Thoracic aorta (tissue), 2 donors: ENCODE data around the gene TOP1. TPM values are rescaled to one million over a fixed set of nuclear protein-coding genes. Genes with fewer than 3 reads are reported as not detected.

Experiments
- ATAC-seq: fragments of 150-250 bp; one replicate; pipeline ENCODE4 v1.8.0; 2017; ENCODE audit warnings: low read depth; ENCODE audit not compliant: insufficient number of reproducible peaks, low FRiP score
- DNase-seq: peaks from one replicate; pipeline ENCODE4 v3.0.0-alpha.2; 2020; ENCODE audit warnings: low spot score
- H3K27ac ChIP-seq, 2 donors: fragments of 200-600 bp; sonication (generic); 1 replicate in 1 of 2; 2 replicates in 1 of 2; pipeline ENCODE4 v1.5.1; 2016; ENCODE audit warnings: mild to moderate bottlenecking in 2 of 2, moderate library complexity in 2 of 2
- H3K27me3 ChIP-seq: fragments of 200-600 bp; sonication (generic); replicated peaks from 2 replicates; pipeline ENCODE4 v1.6.0; 2016; ENCODE audit warnings: mild to moderate bottlenecking; ENCODE audit not compliant: insufficient read depth
- H3K36me3 ChIP-seq: fragments of 200-600 bp; sonication (generic); one replicate; pipeline ENCODE4 v1.5.1; 2016
- H3K4me1 ChIP-seq, 2 donors: fragments of 200-600 bp; sonication (generic); 1 replicate in 1 of 2; 2 replicates in 1 of 2; pipeline versions ENCODE4 v1.5.1 to v1.6.0; 2016; ENCODE audit warnings: low read depth in 2 of 2, mild to moderate bottlenecking in 1 of 2; ENCODE audit not compliant: control insufficient read depth in 1 of 2
- H3K4me3 ChIP-seq: fragments of 200-600 bp; sonication (generic); 2 replicates; pipeline ENCODE4 v1.5.1; 2016; ENCODE audit warnings: mild to moderate bottlenecking
- H3K9me3 ChIP-seq: fragments of 200-600 bp; sonication (generic); 2 replicates; pipeline ENCODE4 v1.5.1; 2016
- total RNA-seq, 2 donors: library from RNA; depleted of rRNA; stranded (reverse); fragments of >200 nt; gene quantifications; one replicate each; pipeline versions ENCODE4 v1.1.0 to v1.2.3, GENCODE V29; 2016
- TF ChIP-seq, protein P1 (sequence below): fragments of 200-600 bp; sonication (generic); IDR thresholded peaks from one replicate; pipeline ENCODE4 v1.5.1; 2019; ENCODE audit warnings: antibody characterized with exemption

The TOP1 gene
- total RNA-seq, 2 donors from 2014 or later, result 17.3 to 35.4 TPM

DNA sequence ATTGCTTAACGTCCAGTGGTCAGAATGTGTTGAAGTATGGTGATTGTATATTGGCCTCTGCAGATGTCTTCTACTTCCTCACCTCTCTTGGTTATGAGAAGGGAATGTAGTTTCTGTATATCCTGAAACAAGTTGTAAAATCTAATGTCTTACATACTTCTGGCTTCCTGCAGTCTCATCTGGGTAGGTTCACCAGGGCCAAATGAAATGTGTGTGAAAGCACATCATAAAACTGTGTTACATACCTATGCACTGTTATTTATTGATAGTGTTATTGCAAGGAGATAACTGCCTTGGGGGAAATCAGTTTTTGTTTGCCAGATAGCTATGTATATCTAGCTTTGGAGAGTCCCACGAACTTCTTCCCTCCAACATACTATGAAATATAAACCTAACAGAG is 73.0 kb downstream of the TOP1 start:
- no peak overlapping the region for H3K27ac ChIP-seq
- H3K27me3 ChIP-seq, result no peaks in the 10 kb centered on the region
- H3K4me3 ChIP-seq, result no peak overlapping the region
- no peak for DNase-seq
- H3K4me1 ChIP-seq, result no peaks in the 10 kb centered on the region
- TF ChIP-seq, protein P1, sequence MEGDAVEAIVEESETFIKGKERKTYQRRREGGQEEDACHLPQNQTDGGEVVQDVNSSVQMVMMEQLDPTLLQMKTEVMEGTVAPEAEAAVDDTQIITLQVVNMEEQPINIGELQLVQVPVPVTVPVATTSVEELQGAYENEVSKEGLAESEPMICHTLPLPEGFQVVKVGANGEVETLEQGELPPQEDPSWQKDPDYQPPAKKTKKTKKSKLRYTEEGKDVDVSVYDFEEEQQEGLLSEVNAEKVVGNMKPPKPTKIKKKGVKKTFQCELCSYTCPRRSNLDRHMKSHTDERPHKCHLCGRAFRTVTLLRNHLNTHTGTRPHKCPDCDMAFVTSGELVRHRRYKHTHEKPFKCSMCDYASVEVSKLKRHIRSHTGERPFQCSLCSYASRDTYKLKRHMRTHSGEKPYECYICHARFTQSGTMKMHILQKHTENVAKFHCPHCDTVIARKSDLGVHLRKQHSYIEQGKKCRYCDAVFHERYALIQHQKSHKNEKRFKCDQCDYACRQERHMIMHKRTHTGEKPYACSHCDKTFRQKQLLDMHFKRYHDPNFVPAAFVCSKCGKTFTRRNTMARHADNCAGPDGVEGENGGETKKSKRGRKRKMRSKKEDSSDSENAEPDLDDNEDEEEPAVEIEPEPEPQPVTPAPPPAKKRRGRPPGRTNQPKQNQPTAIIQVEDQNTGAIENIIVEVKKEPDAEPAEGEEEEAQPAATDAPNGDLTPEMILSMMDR, result no peak
- no peak for ATAC-seq
- no peaks in the 10 kb centered on the region for H3K9me3 ChIP-seq
- H3K36me3 ChIP-seq, result peaks cover 37% of the 10 kb centered on the region

DNA sequence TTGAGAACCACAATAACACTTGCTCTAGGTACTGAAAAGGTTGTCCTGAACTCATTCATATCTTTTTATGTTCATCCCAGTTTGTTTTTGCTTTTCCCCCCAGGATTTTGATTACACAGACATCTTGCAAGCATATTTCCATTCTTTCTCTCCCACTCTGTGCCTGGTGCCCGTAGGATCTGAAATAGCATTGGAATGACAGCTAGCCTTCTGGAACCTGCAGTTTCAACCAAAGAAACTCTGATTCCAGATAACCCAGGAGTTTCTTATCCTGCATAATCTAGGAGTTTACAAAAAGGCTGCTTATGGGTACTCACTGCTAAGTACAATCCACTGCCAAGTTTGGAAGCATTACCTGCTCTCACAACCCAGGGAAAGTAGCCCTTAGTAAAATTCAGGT is 79.9 kb downstream of the TOP1 start:
- Histone ChIP-seq H3K4me1 (no peaks in the 10 kb centered on the region), H3K4me3 (no peak overlapping the region), H3K9me3 (no peaks in the 10 kb centered on the region), H3K27ac (no peak overlapping the region), H3K27me3 (no peaks in the 10 kb centered on the region), H3K36me3 (peaks cover 10% of the 10 kb centered on the region)
- ATAC-seq, result no peak
- TF ChIP-seq, protein P1, result no peak
- no peak for DNase-seq

DNA sequence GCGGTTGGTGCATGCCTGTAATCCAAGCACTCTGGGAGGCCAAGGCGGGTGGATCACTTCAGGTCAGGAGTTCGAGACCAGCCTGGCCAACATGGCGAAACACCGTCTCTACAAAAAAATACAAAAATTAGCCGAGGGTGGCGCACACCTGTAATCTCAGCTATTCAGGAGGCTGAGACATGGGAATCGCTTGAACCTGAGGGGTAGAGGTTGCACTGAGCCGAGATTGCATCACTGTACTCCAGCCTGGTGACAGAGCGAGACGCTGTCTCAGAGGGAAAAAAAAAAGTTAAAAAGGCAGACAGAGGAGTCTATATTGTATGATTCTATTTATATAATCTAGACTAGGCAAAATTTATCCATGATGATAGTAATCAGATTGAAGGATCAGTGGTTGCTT is 81.4 kb downstream of the TOP1 start:
- H3K36me3 ChIP-seq, result peaks cover 20% of the 10 kb centered on the region

GRCh38 chr20:41110930-41111577 is 82.4 kb downstream of the TOP1 start:
- Histone ChIP-seq H3K4me1 (no peaks in the 10 kb centered on the region), H3K4me3 (no peak overlapping the region), H3K9me3 (no peaks in the 10 kb centered on the region), H3K27me3 (no peaks in the 10 kb centered on the region), H3K27ac (no peak overlapping the region), H3K36me3 (peaks cover 30% of the 10 kb centered on the region)
- no peak for ATAC-seq
- no peak for DNase-seq
- TF ChIP-seq, protein P1, result no peak

More for the DNA sequence above, 81.4 kb downstream of the TOP1 start:
- Histone ChIP-seq H3K27ac (no peak overlapping the region), H3K4me1 (no peaks in the 10 kb centered on the region), H3K4me3 (no peak overlapping the region), H3K27me3 (no peaks in the 10 kb centered on the region), H3K9me3 (no peaks in the 10 kb centered on the region)
- no peak for DNase-seq
- no peak for ATAC-seq
- TF ChIP-seq, protein P1, result no peak

GRCh38 chr20:41111578-41111951 is 82.9 kb downstream of the TOP1 start:
- Histone ChIP-seq H3K27me3 (no peaks in the 10 kb centered on the region), H3K36me3 (peaks cover 36% of the 10 kb centered on the region)
- no peak for ATAC-seq

More at GRCh38 chr20:41111578-41111951, 82.9 kb downstream of the TOP1 start:
- no peak overlapping the region for H3K4me3 ChIP-seq
- no peak for DNase-seq
- H3K9me3 ChIP-seq, result no peaks in the 10 kb centered on the region
- TF ChIP-seq, protein P1, result no peak
- no peaks in the 10 kb centered on the region for H3K4me1 ChIP-seq
- no peak overlapping the region for H3K27ac ChIP-seq
